GM23338 (cell line): ENCODE data around the gene WDR53. TPM values are rescaled to one million over a fixed set of nuclear protein-coding genes. Genes with fewer than 3 reads are reported as not detected.

Source experiments
- ATAC-seq: fragments of 200-7000 bp; cut with Tn5 transposase; 3 replicates; pipeline ENCODE4 v1.9.1; 2020
- DNase-seq: peaks from one replicate; pipeline ENCODE4 v3.0.0-alpha.2; 2015; ENCODE audit warnings: low spot score
- H2AFZ ChIP-seq: fragments of 200-600 bp; sonication (generic); 2 replicates; pipeline ENCODE4 v1.8.0; 2016; ENCODE audit warnings: antibody characterized with exemption, mild to moderate bottlenecking, moderate library complexity
- H3F3A ChIP-seq: fragments of 200-600 bp; sonication (generic); replicated peaks from 2 replicates; pipeline ENCODE4 v1.8.0; 2017; ENCODE audit warnings: antibody characterized with exemption, mixed run types, low read depth
- H3K27ac ChIP-seq: fragments of 200-600 bp; sonication (generic); 2 replicates; pipeline ENCODE4 v1.6.1; 2016; ENCODE audit warnings: low read depth
- H3K27me3 ChIP-seq: fragments of 200-600 bp; sonication (generic); 2 replicates; pipeline ENCODE4 v1.8.0; 2016; ENCODE audit warnings: mild to moderate bottlenecking, mixed run types, moderate library complexity; ENCODE audit not compliant: insufficient read depth
- H3K36me3 ChIP-seq: fragments of 200-600 bp; sonication (generic); 2 replicates; pipeline ENCODE4 v1.8.0; 2016; ENCODE audit warnings: mild to moderate bottlenecking; ENCODE audit not compliant: insufficient read depth
- H3K4me1 ChIP-seq: fragments of 200-600 bp; sonication (generic); 2 replicates; pipeline ENCODE4 v1.8.0; 2016; ENCODE audit warnings: mild to moderate bottlenecking, moderate library complexity; ENCODE audit not compliant: insufficient read depth
- H3K4me2 ChIP-seq: fragments of 200-600 bp; sonication (generic); 2 replicates; pipeline ENCODE4 v1.7.1; 2017; ENCODE audit warnings: mixed run types
- H3K4me3 ChIP-seq: fragments of 200-600 bp; sonication (generic); 2 replicates; pipeline ENCODE4 v1.6.1; 2016; ENCODE audit warnings: mixed run types
- H3K79me2 ChIP-seq: fragments of 200-600 bp; sonication (generic); replicated peaks from 2 replicates; pipeline ENCODE4 v1.8.0; 2017; ENCODE audit warnings: mild to moderate bottlenecking; ENCODE audit not compliant: insufficient read depth
- H3K9me2 ChIP-seq: fragments of 200-600 bp; sonication (generic); 2 replicates; pipeline ENCODE4 v1.8.0; 2017; ENCODE audit not compliant: insufficient read depth
- H4K20me1 ChIP-seq: fragments of 200-600 bp; sonication (generic); replicated peaks from 2 replicates; pipeline ENCODE4 v1.8.0; 2017; ENCODE audit warnings: mild to moderate bottlenecking; ENCODE audit not compliant: insufficient read depth
- H3K27ac Mint-ChIP-seq: 2 replicates; pipeline ENCODE4 v1.8.0; 2020; ENCODE audit warnings: inconsistent platforms, mild to moderate bottlenecking, moderate library complexity, mixed read lengths
- H3K27me3 Mint-ChIP-seq: 3 replicates; pipeline ENCODE4 v1.8.0; 2022; ENCODE audit warnings: low read depth, mild to moderate bottlenecking, moderate library complexity, mixed read lengths, inconsistent platforms; ENCODE audit not compliant: insufficient read depth, poor library complexity
- H3K36me3 Mint-ChIP-seq: 3 replicates; pipeline ENCODE4 v1.8.0; 2021; ENCODE audit warnings: low read depth, mild to moderate bottlenecking, inconsistent platforms, moderate library complexity, mixed read lengths
- H3K4me1 Mint-ChIP-seq: 3 replicates; pipeline ENCODE4 v1.8.0; 2020; ENCODE audit warnings: mild to moderate bottlenecking, inconsistent platforms, mixed read lengths
- H3K4me3 Mint-ChIP-seq: 3 replicates; pipeline ENCODE4 v1.8.0; 2021; ENCODE audit warnings: moderate library complexity, mild to moderate bottlenecking, inconsistent platforms, mixed read lengths
- H3K9me3 Mint-ChIP-seq: 3 replicates; pipeline ENCODE4 v1.8.0; 2020; ENCODE audit warnings: moderate library complexity, mild to moderate bottlenecking, inconsistent platforms, mixed read lengths
- CREB1 ChIP-seq: fragments of 250-450 bp; sonication (Bioruptor Pico); IDR thresholded peaks from 2 replicates; pipeline ENCODE4 v1.5.0; 2020; ENCODE audit warnings: low read depth, mild to moderate bottlenecking, moderate library complexity
- CTCF ChIP-seq, 2 experiments: fragments of 200-600 bp in 1 of 2; sonication (generic) in 1 of 2; conservative IDR thresholded peaks; 2 replicates each; pipeline versions ENCODE4 v1.5.1 to v1.6.1; 2016 to 2017; ENCODE audit warnings: antibody characterized with exemption in 2 of 2, low read depth in 2 of 2, mild to moderate bottlenecking in 2 of 2, moderate library complexity in 1 of 2
- EZH2 ChIP-seq: fragments of 200-600 bp; sonication (generic); IDR thresholded peaks from one replicate; pipeline ENCODE4 v1.8.0; 2017; ENCODE audit warnings: antibody characterized with exemption, mild to moderate bottlenecking, low read depth; ENCODE audit not compliant: unreplicated experiment
- EZH2phosphoT487 ChIP-seq: fragments of 200-600 bp; sonication (generic); IDR thresholded peaks from one replicate; pipeline ENCODE4 v1.8.1; 2018; ENCODE audit warnings: antibody characterized with exemption; ENCODE audit not compliant: unreplicated experiment
- JUNB ChIP-seq: IDR thresholded peaks from one replicate; pipeline ENCODE4 v1.6.1; 2016; ENCODE audit warnings: antibody characterized with exemption; ENCODE audit not compliant: unreplicated experiment
- NANOG ChIP-seq: IDR thresholded peaks from 2 replicates; pipeline ENCODE4 v1.6.1; 2016; ENCODE audit warnings: antibody characterized with exemption, borderline replicate concordance
- POLR2AphosphoS5 ChIP-seq: IDR thresholded peaks from 2 replicates; pipeline ENCODE4 v1.6.1; 2016; ENCODE audit warnings: antibody characterized with exemption, low read depth
- REST ChIP-seq: IDR thresholded peaks from one replicate; pipeline ENCODE4 v1.6.1; 2018; ENCODE audit warnings: antibody characterized with exemption; ENCODE audit not compliant: unreplicated experiment
- STAT1 ChIP-seq: IDR thresholded peaks from one replicate; pipeline ENCODE4 v1.6.1; 2016; ENCODE audit warnings: antibody characterized with exemption; ENCODE audit not compliant: unreplicated experiment
- ZNF114 ChIP-seq: fragments of 250-450 bp; sonication (Bioruptor Pico); IDR thresholded peaks from 2 replicates; pipeline ENCODE4 v1.5.0; 2020; ENCODE audit warnings: mild to moderate bottlenecking, moderate library complexity
- ZNF331 ChIP-seq: fragments of 250-450 bp; sonication (Bioruptor Pico); IDR thresholded peaks from 2 replicates; pipeline ENCODE4 v1.5.0; 2020; ENCODE audit warnings: low read depth, mild to moderate bottlenecking, moderate library complexity
- ZNF462 ChIP-seq: fragments of 250-450 bp; sonication (Bioruptor Pico); IDR thresholded peaks from 2 replicates; pipeline ENCODE4 v1.5.0; 2020; ENCODE audit warnings: mild to moderate bottlenecking, moderate library complexity
- polyA plus RNA-seq: library from polyadenylated mRNA; unstranded; fragments of >200 nt; fragmentation: Nextera tagmentation; extraction: Ambion mirVana; gene quantifications from 2 replicates; pipeline ENCODE4 v1.2.1, GENCODE V29; 2016
- total RNA-seq: library from RNA; depleted of rRNA; stranded (reverse); fragments of >200 nt; shearing (Covaris generic); gene quantifications from 2 replicates; pipeline ENCODE4 v1.2.3, GENCODE V29; 2014

The WDR53 gene
- total and polyA plus RNA-seq, 2 experiments from 2014 or later: 6.8 to 29.7 TPM

GRCh38 chr3:196518966-196519717 lies 49.2 kb downstream of the WDR53 start:
- no peaks in the 10 kb centered on the region for H3K79me2 ChIP-seq
- no peaks in the 10 kb centered on the region for H4K20me1 ChIP-seq
- no peak overlapping the region for H3K4me3 Mint-ChIP-seq
- no peak overlapping the region for H3K4me3 ChIP-seq
- no peaks in the 10 kb centered on the region; the same call in 1 of the 2 replicates for H3K27me3 ChIP-seq
- H3K4me2 ChIP-seq: no peak overlapping the region
- peaks cover 9% of the 10 kb centered on the region for H3K27me3 Mint-ChIP-seq
- H2AFZ ChIP-seq: no peak overlapping the region
- DNase-seq (peak; percentile 95), ATAC-seq (peak; percentile 90)
- H3K9me2 ChIP-seq: no peaks in the 10 kb centered on the region
- H3K4me1 Mint-ChIP-seq: peaks cover 2% of the 10 kb centered on the region; the same call in 2 of the 3 replicates
- 0 out of 2 replicates have a peak, but pooled peaks cover 9% of the 10 kb centered on the region for H3K36me3 ChIP-seq
- no peak overlapping the region for H3K27ac ChIP-seq
- H3F3A ChIP-seq: no peaks in the 10 kb centered on the region
- H3K4me1 ChIP-seq: no peaks in the 10 kb centered on the region; the same call in 1 of the 2 replicates
- TF ChIP-seq ZNF114 (CRISPR knock-in tag): no peak
- TF ChIP-seq CTCF (conservative IDR thresholded peaks at IDR 0.05; ENCODE audit: low read depth in 2 of 2): peak; percentile 74 to 84
- TF ChIP-seq ZNF462: no peak
- TF ChIP-seq POLR2AphosphoS5: no peak
- peak; percentile 53 for TF ChIP-seq CREB1 (CRISPR knock-in tag)
- TF ChIP-seq EZH2phosphoT487: no peak
- TF ChIP-seq REST: no peak
- no peak for TF ChIP-seq STAT1
- no peak for TF ChIP-seq EZH2
- no peak for TF ChIP-seq JUNB
- no peak for TF ChIP-seq ZNF331 (CRISPR knock-in tag)
- no peak for TF ChIP-seq NANOG
- no peak overlapping the region for H3K27ac Mint-ChIP-seq
- peaks cover 67% of the 10 kb centered on the region for H3K9me3 Mint-ChIP-seq
- H3K36me3 Mint-ChIP-seq: peaks cover 49% of the 10 kb centered on the region
